ENCODE results near the gene CMAS.
"Not testable (repeated sequence)": the region's sequence is repeated elsewhere in the genome, so short reads cannot be mapped to it uniquely, and the experiment has no call there.

Gene CMAS

DNA sequence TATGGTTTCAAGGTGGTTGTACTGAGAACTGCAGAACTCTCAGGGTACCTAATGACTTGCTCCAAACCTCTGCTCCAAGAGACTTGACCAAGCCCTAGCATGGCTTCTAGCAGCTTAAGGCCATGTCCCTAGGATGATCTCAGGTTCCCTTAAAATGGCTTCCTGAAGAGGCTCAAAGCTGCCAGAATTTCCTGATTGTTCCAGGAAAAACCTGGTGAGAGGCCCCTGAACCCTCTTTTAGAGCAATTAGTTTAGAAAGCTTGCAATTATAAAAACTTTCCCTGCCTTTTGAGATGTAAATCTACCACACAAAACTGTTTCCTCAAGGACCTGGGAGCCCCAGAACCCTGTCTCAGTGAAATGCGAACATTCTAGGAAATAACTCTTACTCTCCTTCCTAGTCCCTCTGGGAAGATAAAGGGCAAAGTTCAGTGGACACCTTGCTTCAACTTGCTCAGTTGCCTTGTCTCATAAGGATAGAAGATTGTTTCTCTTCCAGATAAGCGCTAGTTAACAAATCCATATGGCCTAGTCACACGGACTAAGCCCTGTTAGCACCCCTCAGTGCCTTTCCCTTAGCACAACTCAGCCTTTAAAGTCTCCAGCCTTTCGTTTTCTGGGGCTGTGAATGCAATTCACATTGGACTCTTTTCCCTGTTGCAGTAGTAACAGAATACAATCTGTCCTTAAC is 2.5 kb downstream of the CMAS start:
- DNase-seq = no peak

DNA sequence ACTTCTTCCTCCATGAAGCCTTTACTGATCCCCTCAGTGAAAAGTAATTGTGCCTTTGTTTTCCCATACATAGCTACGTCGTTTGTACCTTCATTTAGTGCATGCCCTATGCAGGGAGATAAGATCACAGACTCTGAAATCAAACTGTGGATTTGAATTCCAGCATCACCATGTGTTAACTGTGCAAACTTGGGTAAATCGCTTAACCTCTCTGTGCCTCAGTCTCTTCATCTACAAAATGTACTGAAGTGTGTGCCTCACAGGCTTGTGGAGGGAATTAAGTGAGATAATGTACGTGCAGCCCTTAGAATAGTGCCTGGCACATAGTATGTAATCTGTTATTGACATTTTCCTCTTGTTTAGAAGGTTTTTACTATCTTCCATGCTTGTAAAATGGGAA is 4.1 kb downstream of the CMAS start:
- no peak for DNase-seq

DNA sequence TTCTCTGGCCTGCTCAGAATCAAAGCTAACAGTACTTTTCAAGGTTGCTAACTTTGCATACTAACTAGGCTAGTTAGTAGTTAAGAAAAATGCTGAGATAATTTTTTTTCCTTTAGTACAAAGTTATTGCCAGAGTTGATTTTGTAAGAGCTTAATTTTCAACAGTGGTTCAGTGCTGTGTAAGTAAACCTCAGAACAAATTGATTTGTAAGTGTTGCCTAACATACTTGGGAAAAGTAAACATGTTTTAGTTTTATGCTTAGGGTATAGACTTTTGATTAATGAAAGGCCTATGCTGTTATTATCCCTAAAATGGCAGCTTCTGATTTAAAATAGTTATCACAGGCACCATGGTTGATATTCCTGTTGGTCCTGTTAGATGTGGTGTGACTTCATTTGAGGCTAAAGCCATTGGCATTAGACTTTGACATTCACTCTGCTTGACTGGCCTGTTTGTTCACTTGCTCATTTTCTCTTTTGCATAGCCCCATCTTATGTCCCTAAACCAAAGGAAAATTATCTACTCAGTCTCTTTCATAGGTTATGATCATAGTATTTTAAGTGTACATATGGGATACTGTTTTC is 5.2 kb downstream of the CMAS start:
- DNase-seq = no peak

DNA sequence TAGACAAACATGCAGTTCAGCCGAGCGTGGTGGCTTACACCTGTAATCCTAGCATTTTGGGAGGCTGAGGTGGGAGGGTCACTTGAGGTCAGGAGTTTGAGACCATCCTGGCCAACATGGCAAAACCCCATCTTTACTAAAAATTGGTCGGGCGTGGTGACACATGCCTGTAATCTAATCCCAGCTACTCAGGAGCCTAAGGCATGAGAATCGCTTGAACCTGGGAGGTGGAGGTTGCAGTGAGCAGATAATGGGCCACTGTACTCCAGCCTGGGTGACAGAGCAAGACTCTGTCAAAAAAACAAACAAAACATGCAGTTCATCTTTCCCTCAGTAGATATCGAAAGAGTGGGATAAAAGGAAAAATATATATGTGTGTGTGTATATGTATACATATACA is 7.0 kb downstream of the CMAS start:
- DNase-seq = not testable (repeated sequence)

DNA sequence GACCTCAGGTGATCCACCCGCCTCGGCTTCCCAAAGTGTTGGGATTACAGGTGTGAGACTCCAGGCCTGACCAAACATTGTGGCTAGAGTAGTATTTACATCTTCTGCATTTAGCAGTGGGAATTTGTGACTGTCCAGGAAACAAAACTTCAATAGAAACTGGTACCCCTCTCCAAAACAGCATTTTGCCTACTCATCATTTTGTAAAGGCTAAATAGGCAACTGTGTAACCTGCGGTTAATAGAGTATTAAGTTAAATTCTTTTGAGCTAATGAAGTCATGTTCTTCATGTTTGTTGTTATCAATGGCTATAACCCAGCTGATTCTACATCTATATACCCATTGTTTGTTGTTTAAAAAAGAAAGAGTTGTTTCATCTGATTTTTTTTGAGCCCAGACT is 8.1 kb downstream of the CMAS start:
- no peak for DNase-seq

DNA sequence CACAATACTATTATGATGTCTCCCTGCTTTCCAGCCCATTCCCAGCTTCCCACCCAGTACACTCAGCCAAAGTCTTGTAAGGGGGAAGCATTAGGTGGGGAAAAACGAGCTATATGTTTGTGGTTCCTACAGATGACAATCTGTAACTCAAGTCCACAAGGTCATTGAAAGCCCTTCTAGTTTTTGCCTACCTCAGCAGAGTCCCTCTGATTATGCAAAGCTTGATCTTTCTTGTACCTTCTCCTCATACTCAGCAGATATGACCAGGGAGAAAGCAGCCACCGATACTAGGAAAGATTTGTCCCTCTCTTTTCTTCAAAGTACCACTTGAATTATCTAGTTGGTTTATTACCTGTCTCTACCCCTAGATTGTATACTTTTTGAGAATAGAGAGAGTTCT is 10.6 kb downstream of the CMAS start:
- DNase-seq = no peak

DNA sequence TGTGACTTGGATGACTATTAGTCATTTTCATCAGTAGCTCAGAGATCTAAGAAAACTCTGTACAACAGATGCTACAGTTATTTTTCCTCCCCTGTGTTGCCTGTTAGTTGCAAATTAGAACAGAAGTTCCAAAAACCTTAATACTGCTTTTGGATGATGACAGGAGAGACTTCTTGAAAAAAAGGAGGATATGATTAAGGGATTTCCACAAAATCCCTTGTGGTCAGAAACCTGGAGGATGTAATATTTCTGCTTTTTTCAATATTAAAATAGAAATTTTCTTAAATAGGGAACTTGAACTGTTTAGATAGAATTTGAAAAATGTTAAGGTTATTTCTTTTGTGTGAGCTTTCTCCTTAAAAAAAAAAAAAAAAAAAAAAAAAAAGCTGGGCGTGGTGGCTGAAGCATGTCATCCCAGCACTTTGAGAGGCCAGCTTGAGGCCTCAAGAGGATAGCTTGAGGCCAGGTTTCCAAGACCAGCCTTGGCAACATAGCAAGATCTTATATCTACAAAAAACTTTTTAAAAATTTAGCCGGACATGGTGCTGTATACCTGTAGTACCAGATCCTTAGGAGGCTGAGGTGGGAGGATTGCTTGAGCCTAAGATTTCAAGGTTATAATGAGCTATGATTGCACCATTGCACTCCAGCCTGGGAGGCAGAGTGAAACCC is 14.1 kb downstream of the CMAS start:
- DNase-seq = no peak

DNA sequence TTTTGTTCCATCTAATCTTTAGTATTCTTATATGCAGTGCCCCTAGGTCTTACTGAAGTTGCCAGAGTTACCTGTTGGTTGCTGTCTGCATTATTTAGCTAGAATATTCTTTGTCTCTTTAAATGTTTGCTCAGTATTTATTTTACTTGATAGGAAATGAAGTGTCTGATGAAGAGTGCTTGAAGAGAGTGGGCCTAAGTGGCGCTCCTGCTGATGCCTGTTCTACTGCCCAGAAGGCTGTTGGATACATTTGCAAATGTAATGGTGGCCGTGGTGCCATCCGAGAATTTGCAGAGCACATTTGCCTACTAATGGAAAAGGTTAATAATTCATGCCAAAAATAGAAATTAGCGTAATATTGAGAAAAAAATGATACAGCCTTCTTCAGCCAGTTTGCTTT is 18.9 kb downstream of the CMAS start:
- no peak for DNase-seq

DNA sequence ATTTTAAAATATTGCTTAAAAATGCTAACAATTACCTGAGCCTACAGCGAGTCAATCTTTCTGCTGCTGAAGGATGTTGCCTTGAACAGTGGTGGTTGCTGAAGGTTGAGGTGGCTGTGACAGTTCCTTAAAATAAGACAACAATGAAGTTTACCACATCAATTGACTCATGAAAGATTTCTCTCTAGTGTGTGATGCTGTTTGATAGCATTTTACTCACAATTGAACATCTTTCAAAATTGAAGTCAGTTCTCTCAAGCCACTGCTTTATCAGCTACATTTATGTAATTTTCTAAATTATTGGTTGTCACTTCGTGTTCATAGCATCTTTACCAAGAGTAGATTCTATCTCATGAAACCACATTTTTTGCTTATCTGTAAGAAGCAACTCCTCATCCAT is 20.3 kb downstream of the CMAS start:
- DNase-seq = no peak

DNA sequence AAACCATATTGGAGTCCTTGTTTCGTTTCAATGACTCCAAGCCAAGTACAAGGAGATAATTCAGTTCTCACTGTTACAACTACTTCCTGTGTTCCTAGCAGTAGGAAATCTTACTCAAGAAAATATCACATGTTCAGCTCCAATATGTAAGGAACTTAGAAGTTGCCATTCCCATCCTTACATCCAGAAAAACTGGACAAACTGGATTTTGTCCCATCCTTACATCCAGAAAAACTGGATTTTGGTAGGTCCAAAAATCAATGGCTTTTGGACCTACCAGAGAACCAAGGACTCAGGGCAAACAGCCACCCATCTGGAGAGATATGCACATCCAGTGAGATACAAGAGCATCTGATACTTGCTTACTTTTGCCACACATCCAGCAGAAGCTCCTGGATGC is 23.8 kb downstream of the CMAS start:
- DNase-seq = no peak

DNA sequence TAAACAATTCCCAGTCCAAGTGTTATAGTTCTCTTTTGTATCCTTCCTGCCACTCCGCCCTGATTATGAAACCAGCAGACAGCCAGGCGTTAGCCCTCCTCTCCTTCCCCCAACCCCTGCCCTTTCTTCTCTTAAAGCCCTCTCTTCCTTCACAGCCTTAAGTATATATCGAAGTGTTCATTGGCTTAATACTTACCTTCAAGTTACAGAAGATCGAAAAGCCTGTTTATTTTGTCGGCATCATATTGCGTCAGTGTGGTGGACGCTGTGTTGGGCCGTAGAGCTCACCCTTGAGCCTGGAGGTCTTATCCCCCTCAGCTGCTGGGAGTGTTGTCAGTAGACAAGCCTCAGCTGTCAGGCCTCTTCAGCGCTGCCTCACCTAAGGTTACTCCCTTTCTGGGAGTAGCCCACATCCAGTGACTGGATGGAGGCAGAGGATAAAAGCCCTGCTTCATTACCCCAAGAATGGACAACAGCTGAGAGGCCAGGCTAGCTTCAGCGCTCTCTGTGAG is 36.2 kb downstream of the CMAS start:
- no peak for DNase-seq

DNA sequence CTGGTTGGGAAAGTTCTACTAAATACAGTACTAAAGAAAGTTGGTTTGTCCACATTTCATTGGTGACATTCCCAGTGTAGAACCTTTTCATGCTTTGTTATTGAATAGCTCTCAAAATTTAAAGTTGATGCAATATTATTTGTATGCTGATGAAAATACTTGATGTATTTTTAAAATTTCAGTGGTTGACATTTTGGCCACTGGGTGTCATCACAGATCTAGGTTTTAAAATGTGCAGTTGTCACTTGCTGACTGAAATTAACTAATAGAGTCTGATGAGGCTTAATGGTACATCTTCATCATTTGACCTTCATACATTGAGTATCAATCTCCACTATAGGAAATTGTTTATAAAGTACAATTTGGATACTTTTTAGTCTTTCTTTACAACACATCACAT is 37.1 kb downstream of the CMAS start:
- DNase-seq = no peak

DNA sequence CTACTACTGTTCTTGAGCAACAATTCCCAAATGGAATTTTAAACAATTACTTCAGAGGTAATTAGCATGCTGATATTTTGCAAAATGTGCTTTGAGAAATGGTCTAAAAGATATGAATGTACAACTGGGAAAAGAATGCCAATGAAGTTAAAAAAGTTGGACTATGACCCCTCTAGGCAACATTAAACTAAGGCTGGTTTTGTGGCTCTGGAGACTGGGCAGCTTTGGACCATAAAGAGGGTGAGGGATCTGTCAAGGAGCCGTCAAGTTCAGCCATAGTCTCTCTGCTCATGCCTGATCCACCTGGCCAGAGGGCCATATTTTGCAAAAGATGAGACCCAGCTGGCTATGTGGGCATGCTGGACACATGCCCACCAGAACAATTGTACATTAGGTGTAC is 38.8 kb downstream of the CMAS start:
- no peak for DNase-seq

DNA sequence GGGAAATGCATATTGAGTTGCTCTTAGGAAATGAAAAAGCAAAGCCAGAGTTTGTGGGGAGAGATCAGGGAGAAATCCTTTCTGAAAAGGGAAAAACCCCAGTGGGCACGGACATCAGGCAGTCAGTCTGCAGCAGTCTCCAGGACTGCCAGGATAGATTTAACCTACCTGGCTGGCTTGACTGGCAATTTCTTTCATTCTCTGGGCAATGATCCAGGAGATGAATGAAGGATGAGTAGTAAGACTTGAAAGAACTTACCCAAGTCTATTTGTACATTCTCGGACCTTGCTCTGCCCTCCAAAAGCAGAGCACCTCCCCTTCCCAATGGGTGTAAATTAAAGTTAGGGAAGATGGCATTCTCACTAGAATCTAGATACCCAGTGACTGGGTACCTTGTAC is 42.9 kb downstream of the CMAS start:
- no peak for DNase-seq

DNA sequence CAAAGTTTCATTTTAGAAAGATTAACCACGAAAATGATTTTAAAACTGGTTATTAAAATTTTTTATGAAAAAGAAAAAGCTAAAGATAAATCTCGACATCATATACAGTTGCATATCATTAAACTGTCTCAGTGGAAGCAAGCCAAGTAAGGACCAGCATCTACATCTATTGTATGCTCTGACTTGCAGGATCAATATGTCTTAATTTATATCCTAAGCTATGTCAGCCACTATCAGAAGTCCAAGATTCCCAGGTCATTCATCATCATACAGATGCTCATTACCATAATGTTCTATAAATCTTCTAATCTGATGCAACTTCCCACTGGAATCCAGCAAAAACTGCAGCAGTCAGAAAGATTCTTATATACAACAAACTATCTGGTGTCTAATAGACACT is 43.5 kb downstream of the CMAS start:
- no peak for DNase-seq

DNA sequence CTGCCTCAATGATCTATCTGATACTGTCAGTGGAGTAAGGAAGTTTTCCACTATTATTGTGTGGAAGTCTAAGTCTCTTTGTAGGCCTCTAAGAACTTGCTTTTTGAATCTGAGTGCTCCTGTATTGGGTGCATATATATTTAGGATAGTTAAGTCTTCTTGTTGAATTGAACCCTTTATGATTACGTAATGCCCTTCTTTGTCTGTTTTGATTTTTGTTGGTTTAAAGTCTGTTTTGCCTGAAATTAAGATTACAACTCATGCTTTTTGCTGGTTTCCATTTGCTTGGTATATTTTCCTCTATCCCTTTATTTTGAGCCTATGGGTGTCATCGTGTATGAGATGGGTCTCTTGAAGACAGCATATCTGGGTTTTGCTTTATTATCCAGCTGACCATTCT is 53.0 kb downstream of the CMAS start:
- DNase-seq = not testable (repeated sequence)

DNA sequence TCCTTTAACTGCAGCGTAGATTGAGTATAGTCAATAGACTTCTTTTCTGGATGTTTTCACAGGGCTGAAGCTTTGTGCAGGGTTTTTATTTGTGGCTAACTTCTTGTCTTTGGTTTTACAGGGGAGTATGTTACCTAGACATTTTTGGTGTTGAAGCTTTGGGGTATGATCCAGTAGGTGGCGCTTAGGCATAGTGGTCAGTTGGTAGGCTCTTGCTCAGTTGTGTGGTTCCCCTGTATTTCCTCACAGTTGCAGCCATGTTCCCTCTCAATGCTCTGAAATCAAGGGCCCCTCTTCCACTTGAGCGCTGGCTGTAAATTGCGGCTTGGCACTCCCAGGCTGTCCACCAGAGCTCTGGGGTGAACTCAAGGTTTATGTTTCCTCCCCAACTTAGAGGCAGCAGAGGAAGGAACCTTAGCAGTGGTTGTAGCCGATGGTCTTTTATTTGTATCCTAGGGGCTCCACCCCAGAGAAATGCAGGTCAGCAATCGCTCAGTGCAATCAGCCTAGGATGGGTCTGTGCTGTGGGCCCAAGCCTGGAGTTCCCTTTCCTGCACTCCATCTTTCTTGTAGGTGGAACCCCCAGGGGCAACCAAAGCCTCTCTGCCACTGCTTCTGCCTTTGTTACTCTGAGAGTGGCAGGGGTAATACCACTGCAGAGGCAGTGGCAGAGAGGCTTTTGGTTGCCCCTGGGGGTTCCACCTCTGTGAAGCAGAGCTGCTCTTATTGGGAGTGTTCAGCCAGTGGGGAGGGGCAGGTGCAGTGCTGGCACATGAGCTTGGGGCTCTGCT is 55.1 kb downstream of the CMAS start:
- DNase-seq = peak; percentile 49

DNA sequence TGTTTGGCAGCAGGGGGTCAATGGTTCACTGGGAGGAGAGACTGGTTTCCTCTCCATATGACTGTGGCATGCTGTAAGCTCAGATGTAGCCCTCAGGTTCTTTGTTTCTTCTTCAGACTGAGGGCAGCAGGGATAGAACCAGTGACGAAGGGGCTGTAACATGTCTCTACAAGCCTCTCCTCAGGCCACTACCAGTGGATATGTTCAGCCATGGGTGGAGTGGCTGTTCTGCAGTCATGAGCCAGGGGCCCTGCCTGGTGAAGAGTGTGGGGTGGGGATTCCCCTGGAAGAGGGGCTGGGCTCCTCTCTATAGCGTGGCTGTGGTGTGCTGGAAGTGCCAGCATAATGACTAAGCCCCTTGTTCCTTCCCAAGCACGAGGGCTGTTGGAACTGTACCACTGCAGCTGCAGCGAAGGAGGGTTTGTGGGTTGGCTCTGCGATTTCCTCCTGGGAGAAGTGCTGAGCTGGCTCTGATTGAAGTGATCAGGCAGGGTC is 55.8 kb downstream of the CMAS start:
- DNase-seq = no peak

DNA sequence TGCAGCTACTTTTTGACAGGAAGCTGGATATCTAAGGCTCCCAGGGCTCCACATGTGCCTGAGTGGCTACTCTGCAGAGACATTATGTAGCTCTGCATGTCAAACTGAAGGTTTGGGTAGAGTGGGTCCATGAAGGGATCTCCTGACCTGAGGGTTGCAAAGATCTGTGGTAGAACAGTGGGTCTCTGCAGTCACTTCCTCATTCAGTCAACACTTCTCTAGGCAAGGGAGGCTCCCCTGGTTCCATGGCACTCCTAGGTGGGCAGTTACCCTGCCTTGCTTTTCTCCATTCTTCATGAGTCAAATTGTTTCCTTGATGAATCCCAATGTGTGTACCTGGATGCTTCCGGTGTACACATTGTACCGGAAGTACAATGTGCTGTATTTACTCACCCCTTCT is 57.4 kb downstream of the CMAS start:
- DNase-seq = no peak

DNA sequence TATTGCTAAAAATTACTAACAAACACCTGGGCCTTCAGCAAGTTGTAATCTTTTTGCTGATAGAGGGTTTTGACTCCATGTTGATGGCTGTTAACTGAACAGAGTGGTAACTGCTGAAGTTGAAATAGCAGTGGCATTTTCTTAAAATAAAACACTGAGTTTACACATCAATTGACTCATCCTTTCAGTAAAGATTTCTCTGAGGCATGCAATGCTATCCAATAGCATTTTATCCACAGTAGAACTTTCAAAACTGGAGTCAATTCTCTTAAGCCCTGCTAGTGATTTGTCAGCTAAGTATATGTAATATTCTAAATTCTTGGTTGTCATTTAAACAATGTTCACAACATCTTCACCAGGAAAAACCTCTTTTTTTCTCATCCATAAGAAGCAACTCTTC is 59.5 kb downstream of the CMAS start:
- DNase-seq = no peak

DNA sequence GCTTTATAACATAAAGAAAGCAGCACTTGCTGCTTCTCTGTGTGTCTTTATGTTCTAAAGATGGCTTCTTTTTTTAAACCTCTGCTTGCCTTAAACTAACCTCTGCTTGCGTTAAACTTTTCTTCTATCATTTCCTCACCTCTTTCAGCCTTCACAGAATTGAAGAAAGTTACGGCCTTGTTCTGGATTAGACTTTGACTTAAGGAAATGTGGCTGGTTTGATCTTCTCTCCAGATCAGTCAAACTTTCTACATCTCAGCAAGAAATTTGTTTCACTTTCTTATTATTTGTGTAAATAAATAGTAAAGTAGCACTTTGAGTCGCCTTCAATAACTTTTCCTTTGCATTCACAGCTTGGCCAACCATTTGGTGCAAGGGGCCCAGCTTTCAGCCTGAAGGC is 64.2 kb downstream of the CMAS start:
- no peak for DNase-seq

Data from CD4-positive, alpha-beta T cell treated with Interferon gamma for 1 hour (primary cell).